Spleen (tissue), 13 donors: ENCODE measurements around the gene CYP51A1. TPM values are rescaled to one million over a fixed set of nuclear protein-coding genes. Genes with fewer than 3 reads are reported as not detected.
A peak's percentile ranks its signal among the peaks of the same experiment; 100 is the strongest.
"Not testable (repeated sequence)": the region's sequence is repeated elsewhere in the genome, so short reads cannot be mapped to it uniquely, and the experiment has no call there.

Experiments used
- DNase-seq: peaks from one replicate; pipeline ENCODE4 v3.0.0-alpha.2; 2020
- H3K27ac ChIP-seq, 8 donors: fragments of 200-600 bp; sonication (generic) in 7 of 8; 1 replicate in 4 of 8; 2 replicates in 4 of 8; pipeline versions ENCODE4 v1.5.0 to v1.8.0; 2016 to 2021; ENCODE audit warnings: inconsistent platforms in 4 of 8, mild to moderate bottlenecking in 4 of 8, moderate library complexity in 1 of 8
- H3K27me3 ChIP-seq, 7 donors: fragments of 200-600 bp; sonication (generic) in 6 of 7; replicated peaks in 1 of 7; 1 replicate in 4 of 7; 2 replicates in 3 of 7; pipeline versions ENCODE4 v1.5.0 to v1.8.0; 2016 to 2021; ENCODE audit warnings: inconsistent platforms in 3 of 7, mild to moderate bottlenecking in 1 of 7
- H3K36me3 ChIP-seq, 6 donors: fragments of 200-600 bp; sonication (generic) in 5 of 6; 1 replicate in 4 of 6; 2 replicates in 2 of 6; pipeline versions ENCODE4 v1.5.0 to v1.8.0; 2016 to 2021; ENCODE audit warnings: inconsistent platforms in 2 of 6
- H3K4me1 ChIP-seq, 6 donors: fragments of 200-600 bp; sonication (generic) in 5 of 6; 1 replicate in 3 of 6; 2 replicates in 3 of 6; pipeline versions ENCODE4 v1.5.0 to v1.8.0; 2016 to 2021; ENCODE audit warnings: inconsistent platforms in 3 of 6
- H3K4me3 ChIP-seq, 8 donors: fragments of 200-600 bp; sonication (generic) in 7 of 8; 1 replicate in 4 of 8; 2 replicates in 4 of 8; pipeline versions ENCODE4 v1.5.0 to v1.8.0; 2016 to 2021; ENCODE audit warnings: inconsistent platforms in 4 of 8, mild to moderate bottlenecking in 4 of 8, moderate library complexity in 2 of 8
- H3K9me3 ChIP-seq, 8 donors: fragments of 200-600 bp; sonication (generic) in 7 of 8; 1 replicate in 4 of 8; 2 replicates in 4 of 8; pipeline versions ENCODE4 v1.5.0 to v1.8.0; 2016 to 2021; ENCODE audit warnings: inconsistent platforms in 4 of 8
- POLR2A ChIP-seq, 3 donors: fragments of 450-650 bp; IDR thresholded peaks; one replicate each; pipeline ENCODE4 v1.5.1; 2017; ENCODE audit warnings: antibody characterized with exemption in 3 of 3, mild to moderate bottlenecking in 1 of 3
- POLR2AphosphoS5 ChIP-seq, 3 donors: sonication (generic); formaldehyde crosslinking; IDR thresholded peaks; one replicate each; pipeline ENCODE4 v1.5.1; 2017; ENCODE audit warnings: antibody characterized with exemption in 3 of 3
- WGBS, 5 donors: extraction: QIAGEN DNeasy Blood & Tissue Kit in 3 of 5; methylation state at CpG; one replicate each; pipeline versions ENCODE4 v1.1.5 to v1.1.7; 2013 to 2018; 5-methylcytosine and 5-hydroxymethylcytosine counted together
- intact Hi-C: fragments of 100-400 bp; cut with DNase I; formaldehyde crosslinking; loops from one replicate; pipeline ENCODE4 v1.15.0; 2023; ENCODE audit warnings: low total_unique reads
- long read RNA-seq, 2 donors: transcript quantifications; one replicate each; lab custom pipeline, GENCODE V29; 2026
- polyA plus RNA-seq, 3 donors: library from polyadenylated mRNA; stranded (reverse); fragments of 200-250 nt; gene quantifications; one replicate each; pipeline ENCODE4 v1.2.1, GENCODE V29; 2013
- total RNA-seq, 7 donors: library from RNA; depleted of rRNA in 3 of 7; stranded (reverse); fragments of >200 nt in 3 of 7; fragmentation: NEBNext Ultra II Directional in 4 of 7; extraction: Animal tissue kit (Norgen Biotek cat#: 25700) in 4 of 7; gene quantifications; one replicate each; pipeline versions ENCODE4 v1.1.0 to v1.2.1, GENCODE V29; 2016 to 2021
- TF ChIP-seq, protein P1 (sequence below), 11 experiments: fragments of 200-600 bp in 7 of 11; fragments of 450-650 bp in 4 of 11; sonication (generic) in 4 of 11; IDR thresholded peaks in 8 of 11; conservative IDR thresholded peaks in 3 of 11; 1 replicate in 7 of 11; 2 replicates in 4 of 11; pipeline versions ENCODE4 v1.4.0 to v1.8.0; 2016 to 2021; ENCODE audit warnings: antibody characterized with exemption in 11 of 11, inconsistent platforms in 4 of 11, mild to moderate bottlenecking in 1 of 11
- donor health status: healthy with polysubstance abuse.
- donor health status: DM: no; HTN: no; CAD: no; lungs with moderate emphysema.
- donor health status: DM: no; HTN: no; CAD: no.
- donor health status: Bipolar disorder and iron deficiency.
- donor health status: healthy.
- donor health status: DM: no; HTN: no; CAD: no.
- donor health status: DM: yes; HTN: yes; CAD: no.

CYP51A1 gene
- total RNA-seq (10 to 100 TPM; 18.7 to 34.4 (median 27.9) TPM), polyA plus RNA-seq (1 to 10 TPM; 4.2 to 9.7 (median 6.1) TPM)
- long read RNA-seq, donor 1, transcript CYP51A1-201 (10 exons, 3,210 nt) = major isoform, 11 of 13 reads
- long read RNA-seq, donor 1, partial matches to known transcripts = 0 of 13 reads
- long read RNA-seq, donor 1, other reads (novel, unspliced or antisense) = 0 of 13 reads
- long read RNA-seq, donor 2, transcript CYP51A1-201 (10 exons, 3,210 nt) = major isoform, 7 of 8 reads
- long read RNA-seq, donor 2, partial matches to known transcripts = 0 of 8 reads
- long read RNA-seq, donor 2, other reads (novel, unspliced or antisense) = 0 of 8 reads

DNA sequence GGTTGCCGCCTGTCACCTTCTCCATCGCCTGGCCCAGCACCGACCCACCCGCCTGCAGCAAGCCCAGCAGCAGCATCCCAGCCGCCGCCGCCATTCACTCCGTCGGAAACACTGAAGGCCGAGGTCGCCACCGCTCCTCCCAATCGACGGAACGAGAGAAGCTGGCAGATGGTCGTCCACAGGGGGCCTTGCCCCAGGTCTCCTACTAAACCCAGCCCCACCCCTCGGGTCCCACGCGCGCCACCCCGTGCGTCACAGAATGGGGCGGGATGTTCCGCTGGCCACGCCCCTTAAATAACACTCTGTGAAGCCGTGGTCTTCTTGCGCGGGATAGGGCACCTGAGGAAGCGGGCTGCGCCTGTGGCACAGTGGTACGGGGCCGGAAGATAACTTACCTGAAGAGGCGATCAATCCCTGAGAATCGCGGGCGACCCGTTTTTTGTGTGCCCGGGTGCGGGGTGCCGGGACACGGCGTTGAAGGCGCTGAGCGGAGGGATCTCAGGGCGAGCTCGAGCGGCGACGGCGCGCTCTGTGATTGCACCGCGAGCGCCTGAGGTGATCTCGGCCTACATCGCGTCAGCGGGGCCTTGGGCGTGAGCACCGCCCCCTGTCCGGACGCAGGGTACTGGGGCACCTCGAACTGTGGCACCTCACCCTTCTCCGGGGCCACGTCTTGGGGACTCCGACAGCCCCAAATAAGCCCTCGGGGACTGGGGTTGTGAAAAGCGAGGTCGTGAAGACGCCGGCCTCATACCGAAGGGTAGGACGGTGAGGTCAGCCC, at the start of gene CYP51A1:
CYP51A1 (minus strand) TSS at position 207 of the 781 bp plus-strand sequence; CDS start at position 94, 113 bp downstream.
- TF ChIP-seq POLR2A (IDR thresholded peaks at IDR 0.05) (peak; percentile 20 to 80 (median 34)), POLR2AphosphoS5 (IDR thresholded peaks at IDR 0.05) (peak; percentile 89 to 97 (median 95))
- TF ChIP-seq, protein P1, sequence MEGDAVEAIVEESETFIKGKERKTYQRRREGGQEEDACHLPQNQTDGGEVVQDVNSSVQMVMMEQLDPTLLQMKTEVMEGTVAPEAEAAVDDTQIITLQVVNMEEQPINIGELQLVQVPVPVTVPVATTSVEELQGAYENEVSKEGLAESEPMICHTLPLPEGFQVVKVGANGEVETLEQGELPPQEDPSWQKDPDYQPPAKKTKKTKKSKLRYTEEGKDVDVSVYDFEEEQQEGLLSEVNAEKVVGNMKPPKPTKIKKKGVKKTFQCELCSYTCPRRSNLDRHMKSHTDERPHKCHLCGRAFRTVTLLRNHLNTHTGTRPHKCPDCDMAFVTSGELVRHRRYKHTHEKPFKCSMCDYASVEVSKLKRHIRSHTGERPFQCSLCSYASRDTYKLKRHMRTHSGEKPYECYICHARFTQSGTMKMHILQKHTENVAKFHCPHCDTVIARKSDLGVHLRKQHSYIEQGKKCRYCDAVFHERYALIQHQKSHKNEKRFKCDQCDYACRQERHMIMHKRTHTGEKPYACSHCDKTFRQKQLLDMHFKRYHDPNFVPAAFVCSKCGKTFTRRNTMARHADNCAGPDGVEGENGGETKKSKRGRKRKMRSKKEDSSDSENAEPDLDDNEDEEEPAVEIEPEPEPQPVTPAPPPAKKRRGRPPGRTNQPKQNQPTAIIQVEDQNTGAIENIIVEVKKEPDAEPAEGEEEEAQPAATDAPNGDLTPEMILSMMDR (IDR thresholded peaks at IDR 0.05 in 8 of 11, conservative IDR thresholded peaks at IDR 0.05 in 3 of 11) = peak in 4 of 11 experiments; percentile 6 to 45 (median 24)
- H3K27me3 ChIP-seq = no peaks in the 10 kb centered on the region
- 0 to 6% (median 1%) methylated on average over 23 to 73 of the region's 73 CpGs for WGBS, 5 donors
- intact Hi-C loops = no loop called here
- peak within 1 kb of the TSS; percentile 88 to 97 (median 97) for H3K27ac ChIP-seq
- H3K9me3 ChIP-seq = no peaks in the 10 kb centered on the region
- H3K4me3 ChIP-seq = peak within 1 kb of the TSS; percentile 74 to 98 (median 92)
- H3K36me3 ChIP-seq = peaks cover 0 to 16% (median 0%) of the 10 kb centered on the region in 6 donors
- H3K4me1 ChIP-seq = peaks cover 4 to 48% (median 27%) of the 10 kb centered on the region in 6 donors
- DNase-seq = peak; percentile 97

DNA sequence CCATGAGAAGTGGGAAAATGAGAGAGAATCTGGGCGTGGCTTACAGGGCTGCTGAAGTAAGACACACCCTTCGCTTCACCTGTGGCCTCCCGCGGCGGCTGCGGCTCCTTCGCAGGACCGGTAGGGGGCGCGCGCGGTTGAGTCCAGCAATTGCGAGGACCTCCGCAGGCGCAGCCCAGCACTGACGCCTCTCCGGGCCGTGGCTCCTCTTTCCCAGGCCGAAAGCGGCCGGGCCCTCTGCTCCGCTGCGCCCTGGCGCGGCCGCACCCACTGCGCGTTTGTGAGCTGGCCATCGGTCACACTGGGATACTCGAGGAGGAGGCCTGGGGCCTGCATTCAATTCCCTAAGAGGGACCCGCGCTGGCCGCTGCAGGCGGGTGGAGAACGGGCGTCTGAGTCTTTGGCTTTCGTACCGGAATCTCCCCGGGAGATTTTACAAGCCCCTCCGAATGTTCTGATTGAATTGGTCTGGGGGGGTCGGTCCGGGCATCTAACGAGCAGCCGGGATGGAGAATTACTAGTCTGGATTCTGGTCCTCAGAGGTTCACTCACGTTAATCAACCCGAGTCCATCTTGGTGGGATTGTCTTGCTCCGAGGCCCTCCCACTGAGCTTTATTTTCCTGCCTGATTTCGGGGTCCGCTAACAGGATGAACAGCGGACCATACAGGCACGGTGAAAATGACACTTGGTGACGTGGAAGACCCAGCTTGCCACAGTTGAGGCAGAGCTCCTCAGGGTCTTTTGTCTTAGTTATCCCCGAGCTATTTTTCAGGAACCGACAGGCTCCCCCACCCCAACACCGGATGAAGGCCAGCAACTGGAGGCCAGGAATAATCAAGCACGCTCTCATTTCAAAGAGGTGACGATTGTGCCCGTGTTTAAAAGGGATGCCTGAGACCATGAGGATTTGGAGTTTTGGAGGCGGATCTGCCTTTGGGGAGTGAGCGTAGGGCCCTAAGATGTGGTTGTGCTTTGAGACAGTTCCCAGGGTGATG, 44.9 kb upstream of the CYP51A1 start, which contains the start of gene LRRD1:
LRRD1 (minus strand) TSS at position 215 of the 997 bp plus-strand sequence. CDS start 13,940 bp downstream, outside the sequence.
- peak; percentile 97 for DNase-seq
- H3K27me3 ChIP-seq = peaks cover 0 to 7% (median 0%) of the 10 kb centered on the region in 7 donors
- H3K36me3 ChIP-seq = no peaks in the 10 kb centered on the region
- H3K4me1 ChIP-seq = peaks cover 0 to 19% (median 13%) of the 10 kb centered on the region in 6 donors
- WGBS, 5 donors = 6 to 16% (median 8%) methylated on average over 40 to 60 of the region's 60 CpGs
- peak within 1 kb of the TSS; percentile 35 to 72 (median 42) for H3K4me3 ChIP-seq
- TF ChIP-seq, protein P1 (IDR thresholded peaks at IDR 0.05 in 8 of 11, conservative IDR thresholded peaks at IDR 0.05 in 3 of 11) = peak; percentile 75 to 99 (median 97)
- TF ChIP-seq POLR2AphosphoS5 (IDR thresholded peaks at IDR 0.05) (peak; percentile 78 to 90 (median 88)), POLR2A (IDR thresholded peaks at IDR 0.05) (peak in 1 of 3 donors; percentile 13)
- intact Hi-C loops = no loop called here
- H3K9me3 ChIP-seq = peaks cover 0 to 16% (median 3%) of the 10 kb centered on the region in 8 donors
- peak within 1 kb of the TSS; percentile 73 to 87 (median 80) for H3K27ac ChIP-seq

DNA sequence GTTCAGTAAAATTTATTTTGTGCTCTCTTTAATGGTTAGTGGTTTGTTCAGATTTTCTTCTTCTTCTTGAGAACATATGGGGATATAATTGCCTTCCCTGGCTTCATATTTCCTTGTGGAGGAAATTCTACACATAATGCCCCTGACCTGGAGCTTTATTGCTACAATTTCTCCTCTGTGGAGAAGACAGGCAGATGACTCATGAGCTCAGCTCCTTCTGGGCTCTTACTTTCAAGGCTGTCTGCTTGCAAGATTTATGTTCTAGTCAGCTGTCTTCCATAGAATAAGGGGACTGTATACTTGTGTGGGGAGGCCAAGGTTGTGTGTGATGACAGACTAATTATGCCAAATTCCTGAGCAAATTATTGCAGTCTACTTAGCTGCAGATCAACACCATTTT, 43.1 kb upstream of the CYP51A1 start:
- intact Hi-C loops = no loop called here
- Histone ChIP-seq H3K4me1 (peaks cover 0 to 19% (median 13%) of the 10 kb centered on the region in 6 donors), H3K4me3 (no peak overlapping the region), H3K27me3 (peaks cover 0 to 7% (median 0%) of the 10 kb centered on the region in 7 donors), H3K27ac (no peak overlapping the region), H3K9me3 (no peaks in the 10 kb centered on the region), H3K36me3 (no peaks in the 10 kb centered on the region)
- no peak for TF ChIP-seq POLR2AphosphoS5 (IDR thresholded peaks at IDR 0.05)
- TF ChIP-seq, protein P1 (IDR thresholded peaks at IDR 0.05 in 8 of 11, conservative IDR thresholded peaks at IDR 0.05 in 3 of 11) = no peak
- TF ChIP-seq POLR2A (IDR thresholded peaks at IDR 0.05) = no peak
- DNase-seq = no peak

DNA sequence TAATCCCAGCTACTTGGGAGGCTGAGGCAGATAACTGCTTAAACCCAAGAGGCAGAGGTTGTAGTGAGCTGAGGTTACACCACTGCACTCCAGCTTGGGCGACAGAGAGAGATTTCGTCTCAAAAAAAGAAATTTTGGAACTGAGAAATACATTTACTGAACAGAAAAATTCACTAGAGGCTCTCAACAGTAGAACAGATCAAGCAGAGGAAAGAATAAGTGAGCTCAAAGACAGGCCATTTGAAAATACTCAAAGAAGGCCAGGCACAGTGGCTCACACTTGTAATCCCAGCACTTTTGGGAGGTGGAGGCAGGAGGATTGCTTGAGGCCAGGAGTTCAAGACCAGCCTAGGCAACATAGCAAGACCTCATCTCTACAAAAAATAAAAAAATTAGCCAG, 35.3 kb upstream of the CYP51A1 start:
- H3K9me3 ChIP-seq = peaks cover 0 to 16% (median 6%) of the 10 kb centered on the region in 8 donors

More for the DNA sequence above, 35.3 kb upstream of the CYP51A1 start:
- H3K27ac ChIP-seq, H3K36me3 ChIP-seq, H3K27me3 ChIP-seq, H3K4me3 ChIP-seq, intact Hi-C loops, DNase-seq, H3K4me1 ChIP-seq: not testable (repeated sequence)
- WGBS, 5 donors = 77 to 100% (median 88%) methylated on average over 2 of the region's 2 CpGs
